Raji (cell line): ENCODE measurements around the gene MSI2.

Experiments
- POLR2A ChIP-seq: IDR thresholded peaks from 2 replicates; pipeline ENCODE4 v1.6.1; 2011; ENCODE audit warnings: low read depth, low read length, control low read depth; ENCODE audit not compliant: insufficient read depth

The MSI2 gene

GRCh38 chr17:57240648-57241047 lies 15.7 kb upstream of the MSI2 start:
- TF ChIP-seq POLR2A, result no peak

GRCh38 chr17:57242148-57242547 lies 14.2 kb upstream of the MSI2 start:
- no peak for TF ChIP-seq POLR2A

GRCh38 chr17:57243171-57243622 lies 13.1 kb upstream of the MSI2 start:
- no peak for TF ChIP-seq POLR2A

- no peak for TF ChIP-seq POLR2A
Measured at GRCh38 chr17:57245786-57246185, 10.5 kb upstream of the MSI2 start.

GRCh38 chr17:57246257-57246656 lies 10.1 kb upstream of the MSI2 start:
- TF ChIP-seq POLR2A, result no peak

GRCh38 chr17:57247261-57247660 lies 9.1 kb upstream of the MSI2 start:
- no peak for TF ChIP-seq POLR2A

- no peak for TF ChIP-seq POLR2A
Measured at GRCh38 chr17:57247913-57248312, 8.4 kb upstream of the MSI2 start.

GRCh38 chr17:57249520-57249919 lies 6.8 kb upstream of the MSI2 start:
- TF ChIP-seq POLR2A, result no peak

- no peak for TF ChIP-seq POLR2A
Measured at GRCh38 chr17:57251211-57251787, 5.0 kb upstream of the MSI2 start.

GRCh38 chr17:57253362-57254065 lies 2.8 kb upstream of the MSI2 start:
- TF ChIP-seq POLR2A, result no peak

- no peak for TF ChIP-seq POLR2A
Measured at GRCh38 chr17:57255182-57255775, 1.0 kb upstream of the MSI2 start.

- no peak for TF ChIP-seq POLR2A
Measured at GRCh38 chr17:57256708-57257112, 387 bp downstream of the MSI2 start.

- no peak for TF ChIP-seq POLR2A
Measured at GRCh38 chr17:57257195-57257894, 1.0 kb downstream of the MSI2 start.

- no peak for TF ChIP-seq POLR2A
Measured at GRCh38 chr17:57257895-57258851, 1.9 kb downstream of the MSI2 start.

- TF ChIP-seq POLR2A, result no peak
Measured at GRCh38 chr17:57259306-57259705, 3.0 kb downstream of the MSI2 start.
